ENCODE data around the gene PHLPP1.
"Not testable (repeated sequence)": the region's sequence is repeated elsewhere in the genome, so short reads cannot be mapped to it uniquely, and the experiment has no call there.

Gene PHLPP1

GRCh38 chr18:62715436-62715758, at the start of gene PHLPP1:
Gene PHLPP1 (plus strand): TSS chr18:62715541. CDS start chr18:62715684, 143 bp downstream.
- no peak for DNase-seq

GRCh38 chr18:62669225-62669624, 46.1 kb upstream of the PHLPP1 start:
- DNase-seq: no peak

GRCh38 chr18:62670573-62670972, 44.8 kb upstream of the PHLPP1 start:
- no peak for DNase-seq

GRCh38 chr18:62672600-62672999, 42.7 kb upstream of the PHLPP1 start:
- no peak for DNase-seq

- DNase-seq: no peak
These were observed 36.4 kb upstream of the PHLPP1 start for GRCh38 chr18:62678847-62679485.

- DNase-seq: no peak
These were observed 33.0 kb upstream of the PHLPP1 start for GRCh38 chr18:62682371-62682770.

- no peak for DNase-seq
These were observed 31.4 kb upstream of the PHLPP1 start for GRCh38 chr18:62683935-62684334.

- no peak for DNase-seq
These were observed 26.5 kb upstream of the PHLPP1 start for GRCh38 chr18:62688743-62689317.

GRCh38 chr18:62690236-62690815, 25.0 kb upstream of the PHLPP1 start:
- no peak for DNase-seq

GRCh38 chr18:62693659-62694058, 21.7 kb upstream of the PHLPP1 start:
- DNase-seq: no peak

- DNase-seq: no peak
These were observed 17.7 kb upstream of the PHLPP1 start for GRCh38 chr18:62697636-62698035.

- DNase-seq: no peak
These were observed 13.1 kb upstream of the PHLPP1 start for GRCh38 chr18:62702259-62702658.

GRCh38 chr18:62706879-62707278, 8.5 kb upstream of the PHLPP1 start:
- not testable (repeated sequence) for DNase-seq

GRCh38 chr18:62709908-62710307, 5.4 kb upstream of the PHLPP1 start:
- not testable (repeated sequence) for DNase-seq

GRCh38 chr18:62710417-62710816, 4.9 kb upstream of the PHLPP1 start:
- DNase-seq: no peak

- DNase-seq: no peak
These were observed 3.6 kb upstream of the PHLPP1 start for GRCh38 chr18:62711781-62712180.

- DNase-seq: no peak
These were observed 1.6 kb upstream of the PHLPP1 start for GRCh38 chr18:62713651-62714247.

GRCh38 chr18:62714671-62715435, 488 bp upstream of the PHLPP1 start:
- peak; percentile 99 for DNase-seq

GRCh38 chr18:62715759-62716615, 646 bp downstream of the PHLPP1 start:
- no peak for DNase-seq

GRCh38 chr18:62716619-62717168, 1.4 kb downstream of the PHLPP1 start:
- no peak for DNase-seq

- peak; percentile 31 for DNase-seq
These were observed 2.0 kb downstream of the PHLPP1 start for GRCh38 chr18:62717169-62717924.

Measured in NCI-H1048 (cell line).